22Rv1 (cell line): ENCODE data around the gene NEURL1B.

Experiments used
- CTCF ChIP-seq: fragments of 450-650 bp; IDR thresholded peaks from 2 replicates; pipeline ENCODE4 v1.5.1; 2017; ENCODE audit warnings: mild to moderate bottlenecking
- ZFX ChIP-seq: fragments of 450-650 bp; IDR thresholded peaks from 2 replicates; pipeline ENCODE4 v1.6.1; 2017; ENCODE audit warnings: antibody characterized with exemption, borderline replicate concordance

- TF ChIP-seq CTCF (no peak), ZFX (no peak)
Observed at GRCh38 chr5:172608773-172609172, 32.3 kb upstream of the NEURL1B start.
